Muscle of arm (tissue), 12 donors: Measurements from ENCODE around the gene ANK3. TPM values are rescaled to one million over a fixed set of nuclear protein-coding genes. Genes with fewer than 3 reads are reported as not detected.
A peak's percentile ranks its signal among the peaks of the same experiment; 100 is the strongest.

ENCODE experiments used
- DNase-seq: peaks from one replicate; pipeline ENCODE4 v3.0.0-alpha.2; 2013
- polyA plus RNA-seq, 12 donors: library from polyadenylated mRNA; unstranded; fragments of 120-200 nt; gene quantifications; one replicate each; pipeline ENCODE4 v1.2.1, GENCODE V29; 2013; ENCODE audit not compliant: insufficient read length in 12 of 12

The ANK3 gene
- polyA plus RNA-seq, 12 donors, result 84.5 to 171 (median 147) TPM; not detected in 1

- DNase-seq, result no peak
These were observed 27.3 kb upstream of the ANK3 start for GRCh38 chr10:60417024-60417423.

GRCh38 chr10:60414877-60415585 is 25.4 kb upstream of the ANK3 start:
- DNase-seq, result no peak

GRCh38 chr10:60414111-60414510 is 24.4 kb upstream of the ANK3 start:
- no peak for DNase-seq

- no peak for DNase-seq
These were observed 23.8 kb upstream of the ANK3 start for GRCh38 chr10:60413306-60414012.

GRCh38 chr10:60410970-60411369 is 21.3 kb upstream of the ANK3 start:
- DNase-seq, result no peak

GRCh38 chr10:60409202-60409601 is 19.5 kb upstream of the ANK3 start:
- no peak for DNase-seq

DNA sequence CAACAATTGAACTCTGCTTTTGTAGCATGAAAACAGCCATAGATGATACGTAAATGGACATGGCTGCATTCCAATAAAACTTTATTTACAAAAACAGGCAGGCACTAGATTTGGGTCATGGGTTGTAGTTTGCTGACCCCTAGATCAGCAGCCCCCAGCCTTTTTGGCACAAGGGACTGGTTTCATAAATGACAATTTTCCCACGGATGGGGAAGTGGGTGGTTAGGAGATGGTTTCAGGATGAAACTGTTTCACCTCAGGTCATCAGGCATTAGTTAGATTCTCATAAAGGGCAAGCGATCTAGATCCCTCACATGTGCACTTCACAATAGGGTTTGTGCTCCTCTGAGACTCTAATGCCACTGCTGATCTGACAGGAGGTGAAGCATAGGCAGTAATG is 16.5 kb upstream of the ANK3 start:
- DNase-seq, result no peak

DNA sequence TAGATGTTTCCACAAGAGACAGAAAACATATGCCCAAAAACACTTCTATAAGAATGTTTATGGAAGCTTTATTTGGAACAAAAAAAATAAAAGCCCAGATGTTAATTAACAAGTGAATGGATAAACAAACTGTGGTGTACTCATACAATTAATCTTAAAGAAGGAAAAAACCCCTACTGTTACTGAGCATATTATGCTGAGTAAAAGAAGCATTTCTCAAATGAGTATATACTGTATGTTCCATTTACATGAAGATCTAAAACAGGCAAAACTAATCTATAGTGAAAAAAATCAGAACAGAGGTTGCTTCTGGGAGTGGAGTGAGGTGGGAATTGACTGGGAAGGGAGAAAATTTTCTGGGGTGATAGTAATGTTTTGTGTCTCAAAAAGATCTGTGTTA is 15.5 kb upstream of the ANK3 start:
- no peak for DNase-seq

DNA sequence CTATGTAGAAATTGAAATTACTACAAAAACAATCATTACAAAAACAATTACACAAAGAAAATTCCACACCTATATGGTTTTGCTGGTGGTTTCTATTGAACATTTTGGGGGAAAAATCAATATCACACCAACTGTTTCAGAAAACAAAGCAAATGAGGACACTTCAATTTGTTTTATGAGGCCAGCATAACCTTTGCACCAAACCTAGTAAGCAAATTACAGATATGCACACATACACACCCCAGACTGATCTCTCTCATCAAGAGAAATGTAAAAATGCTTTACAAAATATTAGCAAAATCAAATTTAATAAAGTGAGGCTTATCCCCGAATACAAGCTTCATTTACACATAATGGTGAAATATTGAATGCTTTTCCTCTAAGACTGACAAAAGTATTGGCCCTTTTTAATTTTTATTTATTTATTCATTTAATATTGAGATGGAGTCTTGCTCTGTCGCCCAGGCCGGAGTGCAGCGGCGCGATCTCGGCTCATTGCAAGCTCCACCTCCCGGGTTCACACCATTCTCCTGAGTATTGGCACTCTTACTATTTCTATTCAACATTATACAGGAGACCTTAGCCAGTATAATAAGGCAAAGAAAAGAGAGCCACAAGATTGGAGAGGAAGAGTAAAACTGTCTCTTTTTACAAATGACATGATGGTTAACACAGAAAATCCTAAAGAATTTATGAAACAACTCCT is 13.6 kb upstream of the ANK3 start:
- DNase-seq, result no peak

DNA sequence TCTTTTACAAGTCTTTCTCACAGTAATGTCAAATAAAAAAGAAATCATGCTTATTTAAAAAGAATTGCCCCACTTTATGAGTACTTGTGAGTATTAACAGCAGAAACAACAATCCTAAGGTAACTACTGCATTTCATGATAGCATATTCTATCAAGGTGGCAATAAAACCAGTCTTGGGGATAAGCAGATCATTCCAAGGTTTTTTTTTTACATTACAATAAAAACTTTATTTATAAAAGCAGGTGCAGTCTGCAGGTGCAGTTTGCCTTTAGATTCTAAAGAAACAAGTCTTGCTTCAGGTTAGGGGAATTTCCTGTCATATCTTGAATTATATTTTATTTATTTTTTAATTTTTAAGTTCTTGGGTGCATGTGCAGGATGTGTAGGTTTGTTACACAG is 10.7 kb upstream of the ANK3 start:
- DNase-seq, result no peak

- DNase-seq, result no peak
These were observed 9.7 kb upstream of the ANK3 start for GRCh38 chr10:60399328-60399727.

GRCh38 chr10:60397792-60398191 is 8.1 kb upstream of the ANK3 start:
- no peak for DNase-seq

GRCh38 chr10:60396766-60397165 is 7.1 kb upstream of the ANK3 start:
- no peak for DNase-seq

DNA sequence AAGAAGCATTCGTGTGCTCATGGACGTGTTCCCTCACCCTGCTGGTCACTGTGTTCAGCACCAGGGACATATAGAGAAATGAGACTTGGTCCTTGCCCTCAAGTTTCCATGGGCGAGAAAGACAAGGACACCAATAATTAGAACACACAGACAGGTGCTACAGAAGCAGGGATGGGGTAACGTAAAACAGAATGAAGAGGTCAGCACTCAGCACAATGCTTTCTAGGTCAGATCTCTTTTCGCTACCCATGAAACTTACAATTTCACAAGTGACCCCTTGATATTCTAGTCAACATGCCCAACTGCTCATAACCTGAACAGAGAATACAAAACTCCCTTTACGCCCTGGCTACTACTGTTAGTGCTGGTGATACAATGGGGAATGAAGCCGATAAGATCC is 6.0 kb upstream of the ANK3 start:
- no peak for DNase-seq

DNA sequence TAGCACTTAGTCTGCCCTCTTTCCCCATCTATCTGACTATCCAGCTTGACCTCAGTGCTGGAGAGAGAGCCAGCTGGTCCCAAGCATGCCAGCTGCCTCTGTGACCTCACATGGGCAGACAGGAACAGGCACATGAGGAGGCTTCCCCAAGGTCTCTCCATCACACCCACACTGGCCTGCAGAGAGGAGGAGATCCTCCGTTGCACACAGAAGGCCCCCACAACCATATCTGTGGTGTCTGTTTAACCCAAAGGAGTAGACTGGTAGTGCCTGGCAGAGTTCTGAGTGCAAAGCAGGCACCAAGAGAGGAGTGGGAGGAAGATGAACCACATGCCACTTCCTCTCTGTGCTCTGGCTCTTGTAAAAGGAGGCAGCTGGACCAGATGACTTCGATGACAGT is 4.8 kb upstream of the ANK3 start:
- no peak for DNase-seq

DNA sequence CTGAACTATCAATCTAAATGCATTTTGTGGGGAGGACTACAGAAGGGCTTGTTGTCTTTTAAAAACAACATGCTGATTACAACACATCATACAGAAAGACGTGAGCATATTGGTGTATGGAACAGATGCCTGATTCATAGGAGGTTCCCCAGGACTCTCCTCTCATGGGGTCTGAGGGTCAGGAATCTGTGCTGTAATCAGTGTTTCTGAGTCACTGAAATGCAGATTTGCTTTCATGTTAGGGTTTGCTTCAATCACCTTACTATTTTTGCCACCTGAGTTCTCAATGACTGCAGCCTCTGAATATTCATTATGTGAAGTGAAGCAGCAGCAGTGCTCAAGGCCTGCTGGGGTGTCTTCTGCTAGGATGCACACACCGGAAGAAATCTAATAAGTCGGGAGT is 550 bp upstream of the ANK3 start:
- DNase-seq, result no peak

GRCh38 chr10:60388709-60389301 is 870 bp downstream of the ANK3 start:
- DNase-seq, result no peak

- no peak for DNase-seq
These were observed 1.5 kb downstream of the ANK3 start for GRCh38 chr10:60388116-60388625.

- no peak for DNase-seq
These were observed 2.1 kb downstream of the ANK3 start for GRCh38 chr10:60387531-60387930.

- DNase-seq, result no peak
These were observed 4.3 kb downstream of the ANK3 start for GRCh38 chr10:60385399-60385738.

DNA sequence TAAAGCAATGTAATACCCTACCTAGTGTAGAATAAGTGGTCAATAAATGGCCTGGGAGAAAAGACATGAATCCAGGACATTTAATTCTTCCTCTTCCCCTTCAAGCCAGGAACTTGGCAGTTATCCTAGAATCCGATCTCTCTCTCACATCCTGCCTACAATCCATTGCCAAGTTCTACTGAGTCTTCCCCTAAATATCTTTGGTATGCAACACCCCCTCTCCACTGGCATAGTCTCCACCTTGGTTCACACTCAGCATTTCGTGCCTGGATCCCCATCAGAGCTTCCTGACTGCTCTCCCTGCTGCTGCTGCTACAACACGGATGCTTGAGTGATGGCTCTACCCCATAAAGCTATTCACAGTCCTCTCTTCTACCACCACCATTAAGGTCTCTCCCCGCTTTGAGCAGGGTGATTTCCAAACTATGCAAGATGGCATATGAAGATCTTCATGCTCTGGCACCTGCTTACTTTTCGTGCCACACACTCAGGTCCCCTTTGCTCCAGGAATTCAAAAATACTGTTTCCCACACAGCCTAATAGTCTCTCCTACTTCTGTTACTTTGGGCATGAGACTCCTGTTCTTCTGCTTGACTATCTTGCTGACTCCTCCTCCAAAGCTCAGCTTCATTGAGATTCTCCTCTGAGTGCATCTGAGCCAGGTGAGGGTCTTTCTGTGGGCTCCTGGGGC is 4.8 kb downstream of the ANK3 start:
- DNase-seq, result peak; percentile 41

- no peak for DNase-seq
These were observed 5.7 kb downstream of the ANK3 start for GRCh38 chr10:60384011-60384410.
